Spleen (tissue), 11 donors: ENCODE results near the gene NRCAM. TPM values are rescaled to one million over a fixed set of nuclear protein-coding genes. Genes with fewer than 3 reads are reported as not detected.

Experiments
- DNase-seq: peaks from one replicate; pipeline ENCODE4 v3.0.0-alpha.2; 2020
- H3K27ac ChIP-seq, 8 donors: fragments of 200-600 bp; sonication (generic) in 7 of 8; 1 replicate in 4 of 8; 2 replicates in 4 of 8; pipeline versions ENCODE4 v1.5.0 to v1.8.0; 2016 to 2021; ENCODE audit warnings: inconsistent platforms in 4 of 8, mild to moderate bottlenecking in 4 of 8, moderate library complexity in 1 of 8
- H3K27me3 ChIP-seq, 7 donors: fragments of 200-600 bp; sonication (generic) in 6 of 7; replicated peaks in 1 of 7; 1 replicate in 4 of 7; 2 replicates in 3 of 7; pipeline versions ENCODE4 v1.5.0 to v1.8.0; 2016 to 2021; ENCODE audit warnings: inconsistent platforms in 3 of 7, mild to moderate bottlenecking in 1 of 7
- H3K36me3 ChIP-seq, 6 donors: fragments of 200-600 bp; sonication (generic) in 5 of 6; 1 replicate in 4 of 6; 2 replicates in 2 of 6; pipeline versions ENCODE4 v1.5.0 to v1.8.0; 2016 to 2021; ENCODE audit warnings: inconsistent platforms in 2 of 6
- H3K4me1 ChIP-seq, 6 donors: fragments of 200-600 bp; sonication (generic) in 5 of 6; 1 replicate in 3 of 6; 2 replicates in 3 of 6; pipeline versions ENCODE4 v1.5.0 to v1.8.0; 2016 to 2021; ENCODE audit warnings: inconsistent platforms in 3 of 6
- H3K4me3 ChIP-seq, 8 donors: fragments of 200-600 bp; sonication (generic) in 7 of 8; 1 replicate in 4 of 8; 2 replicates in 4 of 8; pipeline versions ENCODE4 v1.5.0 to v1.8.0; 2016 to 2021; ENCODE audit warnings: inconsistent platforms in 4 of 8, mild to moderate bottlenecking in 4 of 8, moderate library complexity in 2 of 8
- H3K9me3 ChIP-seq, 8 donors: fragments of 200-600 bp; sonication (generic) in 7 of 8; 1 replicate in 4 of 8; 2 replicates in 4 of 8; pipeline versions ENCODE4 v1.5.0 to v1.8.0; 2016 to 2021; ENCODE audit warnings: inconsistent platforms in 4 of 8
- CTCF ChIP-seq, 11 experiments: fragments of 200-600 bp in 7 of 11; fragments of 450-650 bp in 4 of 11; sonication (generic) in 4 of 11; IDR thresholded peaks in 8 of 11; conservative IDR thresholded peaks in 3 of 11; 1 replicate in 7 of 11; 2 replicates in 4 of 11; pipeline versions ENCODE4 v1.4.0 to v1.8.0; 2016 to 2021; ENCODE audit warnings: antibody characterized with exemption in 11 of 11, inconsistent platforms in 4 of 11, mild to moderate bottlenecking in 1 of 11
- POLR2A ChIP-seq, 3 donors: fragments of 450-650 bp; IDR thresholded peaks; one replicate each; pipeline ENCODE4 v1.5.1; 2017; ENCODE audit warnings: antibody characterized with exemption in 3 of 3, mild to moderate bottlenecking in 1 of 3
- POLR2AphosphoS5 ChIP-seq, 3 donors: sonication (generic); formaldehyde crosslinking; IDR thresholded peaks; one replicate each; pipeline ENCODE4 v1.5.1; 2017; ENCODE audit warnings: antibody characterized with exemption in 3 of 3
- WGBS, 5 donors: extraction: QIAGEN DNeasy Blood & Tissue Kit in 3 of 5; methylation state at CpG; one replicate each; pipeline versions ENCODE4 v1.1.5 to v1.1.7; 2013 to 2018; 5-methylcytosine and 5-hydroxymethylcytosine counted together
- intact Hi-C: fragments of 100-400 bp; cut with DNase I; formaldehyde crosslinking; loops from one replicate; pipeline ENCODE4 v1.15.0; 2023; ENCODE audit warnings: low total_unique reads
- polyA plus RNA-seq, 3 donors: library from polyadenylated mRNA; stranded (reverse); fragments of 200-250 nt; gene quantifications; one replicate each; pipeline ENCODE4 v1.2.1, GENCODE V29; 2013
- total RNA-seq, 7 donors: library from RNA; depleted of rRNA in 3 of 7; stranded (reverse); fragments of >200 nt in 3 of 7; fragmentation: NEBNext Ultra II Directional in 4 of 7; extraction: Animal tissue kit (Norgen Biotek cat#: 25700) in 4 of 7; gene quantifications; one replicate each; pipeline versions ENCODE4 v1.1.0 to v1.2.1, GENCODE V29; 2016 to 2021
- donor health status: healthy with polysubstance abuse.
- donor health status: DM: no; HTN: no; CAD: no; lungs with moderate emphysema.
- donor health status: DM: no; HTN: no; CAD: no.
- donor health status: Bipolar disorder and iron deficiency.
- donor health status: healthy.
- donor health status: DM: no; HTN: no; CAD: no.
- donor health status: DM: yes; HTN: yes; CAD: no.

NRCAM gene
- total and polyA plus RNA-seq, 10 donors = 4.1 to 88.5 (median 15.0) TPM

DNA sequence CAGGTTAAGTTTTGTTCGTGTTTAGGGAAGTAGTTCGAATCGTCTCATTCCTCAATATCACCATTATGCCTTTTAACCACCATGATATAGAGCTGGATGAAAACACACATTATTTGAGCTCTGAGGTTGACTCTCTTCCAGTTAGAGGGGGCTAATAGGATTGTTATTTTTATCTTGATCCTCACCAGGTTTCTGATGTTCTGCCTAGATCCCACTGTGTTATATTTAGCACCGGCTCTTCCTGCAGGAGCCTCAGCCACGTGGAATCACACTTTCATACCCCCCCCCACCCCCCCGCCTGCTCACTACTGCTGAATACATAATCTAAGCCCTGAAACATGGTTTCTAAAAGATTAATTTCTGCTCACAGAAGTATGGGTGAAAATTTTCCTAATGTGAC is 88.3 kb downstream of the NRCAM start:
- no peak for DNase-seq
- no peaks in the 10 kb centered on the region for H3K36me3 ChIP-seq
- H3K27me3 ChIP-seq = no peaks in the 10 kb centered on the region
- WGBS, 5 donors = 70 to 78% (median 72%) methylated on average over 6 of the region's 6 CpGs
- intact Hi-C loops = no loop called here
- peaks cover 0 to 6% (median 0%) of the 10 kb centered on the region in 8 donors for H3K9me3 ChIP-seq
- TF ChIP-seq POLR2AphosphoS5 (IDR thresholded peaks at IDR 0.05) (no peak), CTCF (IDR thresholded peaks at IDR 0.05 in 8 of 11, conservative IDR thresholded peaks at IDR 0.05 in 3 of 11) (no peak), POLR2A (IDR thresholded peaks at IDR 0.05) (no peak)
- no peak overlapping the region for H3K4me3 ChIP-seq
- H3K27ac ChIP-seq = no peak overlapping the region
- no peaks in the 10 kb centered on the region for H3K4me1 ChIP-seq

DNA sequence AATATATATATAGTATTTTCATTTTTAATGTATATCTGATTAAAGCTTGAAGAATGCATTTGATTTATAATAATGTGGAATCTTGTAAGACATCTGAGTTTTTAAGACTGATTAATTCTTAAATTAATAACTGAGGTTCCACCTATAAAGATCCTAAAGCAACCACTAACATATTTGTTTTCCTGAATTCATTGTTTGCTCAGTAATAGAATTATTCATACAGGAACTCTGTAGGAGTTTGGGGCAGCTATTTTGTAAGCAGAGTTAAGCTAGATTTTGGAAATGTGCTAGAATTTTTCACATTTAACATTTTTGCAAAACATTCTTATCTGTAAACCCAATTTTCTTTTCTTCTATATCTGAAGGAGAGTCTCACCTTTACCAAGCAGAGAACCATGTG is 88.9 kb downstream of the NRCAM start:
- H3K36me3 ChIP-seq = no peaks in the 10 kb centered on the region
- no peaks in the 10 kb centered on the region for H3K27me3 ChIP-seq
- H3K27ac ChIP-seq = no peak overlapping the region
- H3K4me3 ChIP-seq = no peak overlapping the region
- intact Hi-C loops = no loop called here
- TF ChIP-seq CTCF (IDR thresholded peaks at IDR 0.05 in 8 of 11, conservative IDR thresholded peaks at IDR 0.05 in 3 of 11) (no peak), POLR2AphosphoS5 (IDR thresholded peaks at IDR 0.05) (no peak), POLR2A (IDR thresholded peaks at IDR 0.05) (no peak)
- H3K4me1 ChIP-seq = no peaks in the 10 kb centered on the region
- peaks cover 0 to 6% (median 0%) of the 10 kb centered on the region in 8 donors for H3K9me3 ChIP-seq
- DNase-seq = no peak

DNA sequence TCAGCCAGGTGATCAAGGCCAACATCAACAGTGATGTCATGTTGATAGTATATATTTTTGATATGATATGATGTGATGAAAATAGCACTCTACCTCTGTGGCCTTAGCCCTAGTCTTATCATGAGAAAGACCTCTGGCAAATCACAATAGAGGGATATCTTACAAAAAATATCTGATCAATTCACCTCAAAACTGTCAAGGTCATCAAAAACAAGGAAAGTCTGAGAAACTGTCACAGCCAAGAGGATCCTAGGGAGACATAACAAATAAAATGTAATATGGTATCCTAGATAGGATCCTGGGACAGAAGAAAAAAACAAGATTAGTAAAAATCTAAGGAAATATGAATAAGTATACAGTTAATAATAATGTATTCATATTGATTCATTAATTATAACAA is 92.6 kb downstream of the NRCAM start:
- no peak for TF ChIP-seq CTCF (IDR thresholded peaks at IDR 0.05 in 8 of 11, conservative IDR thresholded peaks at IDR 0.05 in 3 of 11)
- TF ChIP-seq POLR2AphosphoS5 (IDR thresholded peaks at IDR 0.05) = no peak
- TF ChIP-seq POLR2A (IDR thresholded peaks at IDR 0.05) = no peak
- H3K4me3 ChIP-seq = no peak overlapping the region
- no peak overlapping the region for H3K27ac ChIP-seq
- intact Hi-C loops = no loop called here
- no peak for DNase-seq
- no peaks in the 10 kb centered on the region for H3K9me3 ChIP-seq
- no peaks in the 10 kb centered on the region for H3K27me3 ChIP-seq
- H3K36me3 ChIP-seq = no peaks in the 10 kb centered on the region
- H3K4me1 ChIP-seq = peaks cover 0 to 3% (median 0%) of the 10 kb centered on the region in 6 donors

DNA sequence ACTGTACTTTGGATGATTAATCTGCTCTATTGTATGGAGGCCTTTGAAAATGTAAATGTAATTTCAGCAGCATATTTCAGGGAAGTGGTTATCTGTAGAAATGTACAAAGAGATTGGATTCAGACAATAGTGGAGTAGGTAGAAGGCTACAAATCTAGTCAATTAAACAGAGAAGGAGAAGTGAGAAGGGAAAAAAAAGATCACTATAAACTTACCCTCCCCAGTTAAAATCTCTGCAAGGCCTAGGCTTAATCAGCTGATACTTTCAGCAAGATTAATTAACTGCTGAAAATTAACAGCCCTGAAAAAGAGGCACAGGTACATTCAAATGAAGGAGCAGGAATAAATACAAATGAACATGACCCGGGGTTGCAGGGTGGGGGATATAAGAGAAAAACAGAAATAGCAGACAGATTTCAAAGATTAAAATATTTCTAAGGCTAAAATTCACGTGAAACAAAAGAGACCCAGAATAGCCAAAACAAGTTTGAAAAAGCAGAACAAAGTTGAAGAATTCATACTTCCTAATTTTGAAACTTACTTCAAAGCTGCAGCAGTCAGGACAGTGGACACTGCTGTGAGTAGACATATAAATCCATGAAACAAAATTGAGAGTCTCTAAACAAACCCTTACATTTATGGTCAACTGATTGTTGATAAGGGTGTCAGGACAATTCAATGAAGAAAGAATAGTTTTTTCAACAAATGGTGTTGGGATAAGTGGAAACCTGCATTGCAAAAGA is 96.0 kb downstream of the NRCAM start:
- H3K27ac ChIP-seq = no peak overlapping the region
- TF ChIP-seq CTCF (IDR thresholded peaks at IDR 0.05 in 8 of 11, conservative IDR thresholded peaks at IDR 0.05 in 3 of 11) (no peak), POLR2A (IDR thresholded peaks at IDR 0.05) (no peak), POLR2AphosphoS5 (IDR thresholded peaks at IDR 0.05) (no peak)
- intact Hi-C loops = no loop called here

More for the DNA sequence above, 96.0 kb downstream of the NRCAM start:
- H3K36me3 ChIP-seq = no peaks in the 10 kb centered on the region
- WGBS, 5 donors = 27 to 46% (median 37%) methylated on average over 2 of the region's 2 CpGs
- no peaks in the 10 kb centered on the region for H3K27me3 ChIP-seq
- H3K4me1 ChIP-seq = peaks cover 0 to 3% (median 0%) of the 10 kb centered on the region in 6 donors
- no peaks in the 10 kb centered on the region for H3K9me3 ChIP-seq
- H3K4me3 ChIP-seq = no peak overlapping the region
- no peak for DNase-seq
